ENCODE results near the gene MCRS1.
"Not testable (repeated sequence)": the region's sequence is repeated elsewhere in the genome, so short reads cannot be mapped to it uniquely, and the experiment has no call there.

MCRS1 gene

DNA sequence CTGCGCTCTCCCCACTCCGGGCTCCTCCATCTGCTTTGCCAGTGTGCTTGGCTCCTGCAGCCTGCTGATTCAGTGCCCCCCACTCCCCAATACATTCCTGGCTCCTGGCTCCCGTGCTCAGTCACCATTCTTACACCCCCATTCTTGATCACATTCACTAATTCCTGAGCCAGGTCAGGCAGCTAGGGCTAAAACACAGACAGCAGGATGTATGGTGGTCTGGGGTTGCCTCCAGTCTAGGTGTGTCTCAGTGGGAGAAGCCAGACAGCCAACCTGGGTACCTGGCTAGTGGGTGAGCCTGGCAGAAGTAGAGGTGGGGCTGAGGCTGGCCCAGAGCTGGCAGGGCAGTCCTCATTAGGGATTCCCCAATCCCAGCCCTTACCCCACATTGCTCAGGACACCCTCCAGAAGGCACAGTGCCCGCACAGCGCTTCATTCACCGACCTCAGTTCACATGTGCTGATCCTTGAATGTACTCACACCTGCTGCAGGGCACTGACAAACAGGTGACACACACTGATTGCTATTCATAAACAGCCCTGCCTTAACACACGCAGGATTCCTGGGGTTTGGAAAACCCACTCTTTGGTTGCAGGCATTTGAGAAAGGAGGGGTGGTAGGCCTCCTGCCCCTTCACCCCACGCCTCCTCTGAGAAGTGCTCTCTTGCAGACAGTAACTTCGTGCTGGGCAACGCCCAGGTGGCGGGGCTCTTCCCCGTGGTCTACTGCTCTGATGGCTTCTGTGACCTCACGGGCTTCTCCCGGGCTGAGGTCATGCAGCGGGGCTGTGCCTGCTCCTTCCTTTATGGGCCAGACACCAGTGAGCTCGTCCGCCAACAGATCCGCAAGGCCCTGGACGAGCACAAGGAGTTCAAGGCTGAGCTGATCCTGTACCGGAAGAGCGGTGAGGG lies 27.5 kb downstream of the MCRS1 start:
- no peak for DNase-seq

- DNase-seq = no peak
Observed at GRCh38 chr12:49539406-49540228, 28.3 kb downstream of the MCRS1 start.

DNA sequence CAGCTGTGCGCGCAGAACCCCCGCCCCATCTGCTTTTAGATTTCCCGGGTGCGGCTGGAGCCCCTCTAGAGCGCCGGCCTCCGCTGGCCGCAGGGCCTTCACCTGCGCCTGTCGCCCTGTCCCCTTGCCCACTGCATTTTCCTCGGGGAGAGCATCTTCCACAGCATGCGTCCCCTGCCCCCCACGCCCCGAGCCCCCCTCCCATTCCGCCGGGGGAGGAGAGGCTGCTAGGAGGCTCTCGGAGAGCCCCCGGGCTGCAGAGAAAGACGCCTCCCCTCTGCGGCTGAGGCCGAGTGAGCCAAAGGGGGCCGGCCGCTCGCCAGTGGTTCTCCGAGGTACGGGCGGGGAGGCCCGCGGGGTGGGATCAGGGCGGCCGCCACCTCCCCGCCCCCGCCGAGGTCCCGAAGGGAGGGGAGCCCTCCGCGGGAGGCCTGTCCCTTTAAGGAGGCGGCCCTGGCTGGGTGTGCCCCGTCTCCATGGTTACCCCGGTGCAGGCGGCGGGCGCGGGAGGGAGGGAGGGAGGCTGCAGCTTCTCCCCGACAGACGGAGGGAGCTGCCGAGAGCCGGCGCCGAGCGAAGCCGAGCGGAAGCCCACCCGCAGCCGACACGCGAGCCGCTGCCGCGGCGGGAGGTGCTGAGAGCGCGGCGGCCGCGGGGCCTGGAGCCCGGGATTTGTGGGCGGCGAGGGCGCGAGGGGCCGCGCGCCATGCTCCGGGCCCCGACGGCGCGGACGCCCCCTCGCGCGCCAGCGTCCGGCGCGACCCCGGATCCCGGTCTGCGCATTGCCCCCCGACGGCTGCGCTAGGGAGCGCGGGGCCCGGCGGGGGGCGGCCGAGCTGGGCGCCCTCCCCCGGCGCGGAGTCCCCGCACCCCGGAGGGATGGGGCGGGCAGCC lies 29.2 kb downstream of the MCRS1 start, which contains the start of gene KCNH3:
Gene KCNH3 (plus strand): TSS at position 521 of the 894 bp plus-strand sequence. CDS start 387 bp downstream, outside the sequence.
- peak; percentile 81 for DNase-seq

- DNase-seq = no peak
Observed at GRCh38 chr12:49537752-49538509, 30.0 kb downstream of the MCRS1 start.

DNA sequence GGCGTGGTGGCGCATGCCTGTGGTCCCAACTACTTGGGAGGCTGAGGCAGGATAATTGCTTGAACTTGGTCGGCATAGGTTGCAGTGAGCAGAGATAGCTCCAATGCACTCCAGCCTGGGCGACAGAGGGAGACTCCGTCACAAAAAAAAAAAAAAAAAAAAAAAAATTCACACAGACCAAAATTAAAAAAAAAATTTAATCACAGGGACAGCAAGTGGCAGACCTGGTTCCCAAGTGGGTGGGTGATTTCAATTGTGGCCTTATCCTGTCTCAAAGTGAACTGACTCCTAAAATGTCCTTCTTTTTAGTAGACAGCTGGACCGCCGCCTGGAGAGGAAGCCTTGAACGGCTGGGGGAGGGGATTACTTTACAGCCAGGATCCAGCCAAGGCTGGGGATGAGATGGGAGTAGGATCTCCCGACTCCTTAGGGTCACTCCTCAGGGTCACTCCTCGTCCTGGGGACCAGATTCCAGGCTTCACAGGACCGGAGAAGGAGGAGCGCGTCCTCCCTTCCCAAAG lies 30.7 kb downstream of the MCRS1 start:
- DNase-seq = no peak

GRCh38 chr12:49536526-49537071 lies 31.3 kb downstream of the MCRS1 start:
- DNase-seq = no peak

DNA sequence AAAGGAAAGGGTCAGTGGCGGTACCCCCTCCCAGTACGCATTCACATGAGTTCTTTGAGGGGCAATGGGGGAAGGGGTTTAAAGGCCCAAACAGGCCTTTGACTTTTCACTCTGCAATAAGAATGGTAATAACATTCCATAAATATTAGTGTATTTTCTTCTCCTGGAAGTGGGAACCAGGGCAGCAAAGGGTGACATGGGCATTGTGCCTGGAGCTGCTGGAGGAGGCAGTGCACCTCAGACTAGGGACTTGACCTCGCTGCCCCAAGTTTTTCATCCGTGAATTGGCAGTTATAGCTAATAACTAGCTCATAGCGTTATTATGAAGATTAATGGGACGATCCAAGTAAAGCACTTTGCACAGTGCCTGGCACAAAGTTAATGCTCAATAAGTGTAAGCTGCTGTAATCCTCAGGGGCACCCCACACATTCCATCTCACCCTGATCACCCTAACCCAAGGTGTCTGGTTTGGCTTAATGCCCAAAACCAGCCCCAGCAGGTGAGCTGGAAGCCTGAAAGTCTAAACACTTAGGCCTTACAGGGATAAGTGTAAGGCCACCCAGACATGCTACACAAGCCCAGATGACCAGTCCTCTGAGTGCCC lies 31.9 kb downstream of the MCRS1 start:
- no peak for DNase-seq

DNA sequence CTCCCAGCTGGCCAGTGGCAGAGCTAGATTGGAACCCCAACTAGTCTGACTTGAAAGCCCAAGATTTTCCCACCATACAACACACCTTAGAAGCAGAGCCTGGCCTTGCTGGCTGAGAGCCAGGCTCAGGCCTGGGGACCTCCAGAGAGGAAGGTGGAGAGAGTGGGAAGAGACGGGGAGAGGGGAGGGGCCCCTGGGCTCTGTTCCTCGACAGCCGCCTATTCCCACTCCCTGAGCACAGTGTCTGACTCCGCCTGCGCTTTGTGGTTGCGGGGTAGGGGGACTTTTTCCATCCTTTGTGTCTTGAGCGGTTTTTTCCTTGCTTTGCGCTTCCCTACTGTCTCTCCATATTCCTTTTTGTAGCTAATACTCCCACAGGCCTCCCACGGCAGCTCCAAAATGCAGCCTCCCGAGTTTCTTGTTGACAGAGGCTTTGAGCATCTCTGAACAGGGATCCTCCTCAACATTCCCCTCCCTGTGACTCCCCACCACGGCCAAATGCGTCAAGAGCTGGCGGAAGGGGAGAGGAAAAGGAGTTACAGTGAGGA lies 33.1 kb downstream of the MCRS1 start:
- DNase-seq = no peak

DNA sequence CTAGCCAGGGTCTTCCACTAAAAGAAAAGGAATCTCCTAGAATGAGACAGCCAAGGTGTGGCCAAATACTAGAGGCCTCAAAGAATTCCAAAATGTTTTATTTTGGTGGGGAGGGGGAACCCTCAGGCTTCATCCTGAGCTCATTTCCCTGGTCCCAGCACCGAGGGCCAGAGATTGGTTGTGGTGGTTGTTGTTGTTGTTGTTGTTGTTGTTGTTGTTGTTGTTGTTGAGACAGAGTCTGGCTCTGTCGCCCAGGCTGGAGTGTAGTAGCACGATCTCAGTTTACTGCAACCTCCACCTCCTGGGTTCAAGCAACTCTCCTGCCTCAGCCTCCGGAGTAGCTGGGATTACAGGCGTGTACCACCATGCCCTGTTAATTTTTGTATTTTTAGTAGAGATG lies 33.8 kb downstream of the MCRS1 start:
- DNase-seq = not testable (repeated sequence)

DNA sequence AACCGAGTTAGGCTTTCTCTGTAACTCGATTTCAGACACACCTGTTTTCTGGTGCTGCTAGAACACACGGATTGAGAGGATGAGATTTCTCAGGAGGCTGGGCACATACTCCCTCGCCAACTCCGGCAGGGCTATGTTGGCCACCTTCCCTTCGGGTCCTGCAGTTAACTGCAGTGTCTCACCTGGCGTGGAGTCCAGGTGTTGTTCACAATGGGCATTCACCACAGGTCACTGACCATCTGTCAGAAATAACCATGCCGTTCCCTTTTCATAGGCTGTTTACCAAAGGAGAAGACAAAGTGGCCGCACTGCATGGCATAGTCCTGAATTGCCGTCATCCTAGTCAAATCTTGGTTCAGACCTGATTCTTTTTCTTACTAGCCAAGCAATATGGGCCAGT lies 34.6 kb downstream of the MCRS1 start:
- DNase-seq = no peak

DNA sequence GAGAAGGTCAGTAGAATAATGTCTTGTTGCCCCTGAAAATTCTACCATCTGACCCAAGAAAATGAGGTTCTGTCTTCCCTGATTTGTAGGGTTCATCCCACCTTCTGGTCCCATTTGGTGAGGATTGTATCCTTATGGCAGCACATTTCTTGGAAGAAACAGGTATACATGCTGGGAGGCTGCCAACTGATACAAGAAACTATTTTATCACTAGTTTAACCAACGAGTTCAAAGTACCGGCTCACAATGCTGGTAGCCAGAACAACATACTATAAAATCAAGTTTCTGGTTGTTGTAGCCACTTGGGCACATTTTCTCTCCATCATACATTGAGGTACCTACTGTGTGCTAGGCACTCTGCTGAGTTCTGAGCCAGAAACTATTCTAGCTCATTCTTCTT lies 36.2 kb downstream of the MCRS1 start:
- DNase-seq = no peak

DNA sequence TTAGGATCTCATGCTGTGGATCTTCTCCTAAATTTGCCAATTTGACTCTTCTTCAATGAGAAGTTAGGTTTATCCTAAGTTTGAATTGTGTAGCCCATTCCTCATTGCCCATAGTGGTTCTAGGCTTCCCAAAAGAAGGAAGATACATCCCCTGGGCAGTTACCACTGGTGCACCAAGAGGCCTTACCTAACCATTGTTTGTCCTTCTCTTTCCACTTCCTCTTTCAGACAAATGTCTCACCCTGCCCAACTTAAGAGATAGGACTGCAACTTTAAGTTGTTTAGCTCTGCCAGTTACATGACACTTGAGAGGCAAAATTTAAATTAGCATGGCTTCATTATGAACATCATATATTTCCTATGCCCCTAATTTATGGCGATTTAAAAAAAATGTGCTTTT lies 38.5 kb downstream of the MCRS1 start:
- DNase-seq = no peak

- no peak for DNase-seq
Observed at GRCh38 chr12:49527361-49528130, 40.4 kb downstream of the MCRS1 start.

DNA sequence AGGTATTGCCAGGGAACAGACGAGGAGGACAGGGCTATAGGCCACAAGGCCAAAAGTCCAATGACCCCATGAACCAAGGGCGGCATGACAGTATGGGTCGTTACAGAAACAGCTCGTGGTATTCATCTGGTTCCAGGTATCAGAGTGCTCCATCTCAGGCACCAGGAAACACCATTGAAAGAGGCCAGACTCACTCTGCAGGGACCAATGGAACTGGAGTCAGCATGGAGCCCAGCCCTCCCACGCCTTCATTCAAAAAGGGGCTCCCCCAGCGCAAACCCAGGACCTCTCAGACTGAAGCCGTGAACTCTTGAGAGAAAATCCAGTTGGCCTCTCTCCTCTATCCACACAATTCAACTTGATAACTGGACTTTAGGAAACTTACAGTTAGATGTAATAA lies 42.0 kb downstream of the MCRS1 start:
- DNase-seq = no peak

- DNase-seq = no peak
Observed at GRCh38 chr12:49524660-49525324, 43.1 kb downstream of the MCRS1 start.

- no peak for DNase-seq
Observed at GRCh38 chr12:49521389-49521788, 46.6 kb downstream of the MCRS1 start.

GRCh38 chr12:49519574-49519936 lies 48.4 kb downstream of the MCRS1 start:
- no peak for DNase-seq

DNA sequence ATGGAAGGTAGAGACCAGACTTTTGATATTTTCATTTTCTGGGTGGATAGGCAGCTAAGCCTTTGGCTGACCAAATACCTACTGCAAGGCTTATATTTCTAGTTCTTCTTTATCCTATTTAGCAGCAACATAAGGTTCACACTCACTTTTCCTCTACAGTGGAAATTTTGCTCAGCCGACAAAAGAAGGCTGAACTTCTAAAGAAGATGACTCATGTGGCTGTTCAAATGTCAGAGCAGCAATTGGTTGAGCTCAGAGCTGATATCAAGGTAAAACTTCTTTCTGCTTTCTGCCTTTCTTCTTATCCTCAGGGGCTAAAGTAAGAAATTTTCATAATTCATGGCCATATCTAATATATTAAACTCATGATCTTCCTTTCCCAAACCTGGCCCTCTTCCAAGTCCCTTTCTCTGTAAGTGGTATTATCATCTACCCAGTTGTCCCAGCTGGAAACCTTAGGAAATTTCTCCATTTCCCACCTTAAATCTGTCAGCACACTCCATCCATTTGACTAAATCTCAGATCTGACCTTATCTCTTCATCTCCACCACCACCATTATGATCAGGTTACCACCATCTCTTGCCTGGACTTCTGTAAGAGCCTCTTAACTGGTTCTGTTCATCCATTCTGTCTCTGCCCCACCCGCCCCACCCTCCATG lies 48.9 kb downstream of the MCRS1 start:
- no peak for DNase-seq

DNA sequence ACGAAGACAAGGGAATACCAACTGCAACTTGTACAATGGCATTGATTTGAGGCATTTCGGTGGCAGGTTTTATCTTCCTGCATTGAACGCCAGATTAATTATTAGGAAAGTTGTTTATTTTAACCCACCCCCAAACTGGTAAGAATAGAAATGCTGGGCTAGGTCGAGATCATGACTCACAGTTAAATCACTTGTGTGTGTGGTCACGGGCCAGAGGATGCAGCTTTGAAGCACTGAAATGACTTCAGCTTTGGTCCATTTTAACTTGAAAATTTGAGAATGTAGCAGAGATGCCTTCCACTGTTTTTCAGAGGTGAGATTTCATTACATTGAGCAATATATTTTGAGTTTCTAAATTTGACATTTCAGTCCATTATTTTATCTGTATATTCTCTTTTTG lies 52.7 kb downstream of the MCRS1 start:
- no peak for DNase-seq

Data from activated CD4-positive, alpha-beta T cell treated with anti-CD3 and anti-CD28 coated beads for 1 hour (primary cell).